SIG-M5 treated with dmso at 0.1 percent for 504 hours (cell line): Measurements from ENCODE around the gene TMPRSS3.

ENCODE experiments used
- DNase-seq: peaks from one replicate; lab custom pipeline; 2025; ENCODE audit not compliant: unreplicated experiment; lab: John Stamatoyannopoulos, UW

The TMPRSS3 gene

DNA sequence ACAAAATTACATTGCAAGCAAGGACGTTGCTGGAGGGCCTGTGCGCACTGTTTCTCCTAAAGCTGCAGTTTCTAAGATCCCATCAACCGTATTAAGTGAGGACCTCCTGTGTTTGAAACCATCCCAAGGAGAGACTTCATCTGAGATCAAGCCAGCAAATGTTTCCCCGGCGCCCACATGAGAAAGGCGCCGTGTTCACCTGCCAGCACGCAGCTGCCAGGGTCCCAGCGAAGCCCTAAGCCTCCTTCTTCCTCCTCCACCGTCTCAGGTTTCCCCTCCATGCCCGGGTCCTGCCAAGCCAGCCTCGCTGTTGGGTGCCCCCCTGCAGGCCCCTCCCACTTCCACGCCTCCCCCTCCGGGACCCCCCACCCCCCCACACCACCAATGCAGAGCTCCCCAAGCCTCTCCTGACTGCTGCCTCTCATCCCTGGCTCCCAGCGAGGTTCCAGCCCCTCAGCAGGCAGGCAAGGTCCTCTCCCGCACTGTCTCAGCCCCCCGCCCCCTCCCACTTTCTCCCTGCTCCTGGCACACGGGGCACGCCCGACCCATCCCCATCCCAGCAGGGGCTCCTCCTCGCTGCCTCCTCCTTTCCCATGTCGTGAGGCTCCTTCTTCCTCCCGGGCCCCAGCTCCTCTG, 20.9 kb downstream of the TMPRSS3 start:
- no peak for DNase-seq

DNA sequence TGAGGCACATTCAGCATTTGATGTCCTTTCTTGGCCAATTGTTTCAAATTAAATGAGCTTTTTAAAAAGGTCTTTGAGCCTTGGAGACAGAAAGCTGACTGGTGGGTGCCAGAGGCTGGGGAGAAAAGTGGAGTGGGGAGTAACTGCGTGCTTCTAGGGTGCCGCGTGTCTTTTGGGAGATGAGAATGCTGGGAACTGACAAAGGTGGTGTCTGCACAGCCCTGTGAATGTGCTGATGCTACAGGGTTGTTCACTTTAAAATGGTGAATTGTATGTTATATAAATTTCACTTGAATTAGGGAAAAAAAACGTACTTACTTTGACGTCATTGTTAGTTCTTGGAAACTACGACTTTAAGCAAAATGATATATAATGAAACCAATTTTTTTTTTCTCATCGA, 21.4 kb downstream of the TMPRSS3 start:
- no peak for DNase-seq

DNA sequence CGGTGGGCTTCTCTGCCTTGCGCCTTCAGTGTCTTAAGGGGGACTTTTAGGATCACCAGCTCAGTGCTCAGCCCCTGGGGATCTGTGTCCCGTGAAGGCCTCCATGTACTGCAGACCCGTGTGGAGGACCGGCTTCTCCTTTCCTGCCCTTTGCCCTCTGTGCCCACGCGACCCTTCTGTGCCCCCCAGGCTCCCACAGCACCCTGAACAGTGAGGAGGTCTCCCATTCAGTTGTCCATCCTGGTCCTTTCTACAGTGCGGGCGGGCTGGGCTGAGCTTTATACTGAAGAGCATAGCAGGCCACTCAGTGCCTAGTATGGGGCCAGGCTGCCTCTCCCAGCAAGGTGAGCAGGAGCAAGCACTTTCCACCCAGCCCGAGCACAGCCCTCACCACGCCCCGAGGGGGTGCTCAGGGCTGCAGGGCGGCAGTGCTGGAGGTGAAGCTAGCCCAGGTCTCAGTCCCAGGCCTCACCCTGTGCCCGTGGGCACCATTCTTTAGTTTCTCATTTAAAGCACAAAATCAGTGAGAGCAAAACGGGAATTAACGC, 21.9 kb downstream of the TMPRSS3 start:
- no peak for DNase-seq

DNA sequence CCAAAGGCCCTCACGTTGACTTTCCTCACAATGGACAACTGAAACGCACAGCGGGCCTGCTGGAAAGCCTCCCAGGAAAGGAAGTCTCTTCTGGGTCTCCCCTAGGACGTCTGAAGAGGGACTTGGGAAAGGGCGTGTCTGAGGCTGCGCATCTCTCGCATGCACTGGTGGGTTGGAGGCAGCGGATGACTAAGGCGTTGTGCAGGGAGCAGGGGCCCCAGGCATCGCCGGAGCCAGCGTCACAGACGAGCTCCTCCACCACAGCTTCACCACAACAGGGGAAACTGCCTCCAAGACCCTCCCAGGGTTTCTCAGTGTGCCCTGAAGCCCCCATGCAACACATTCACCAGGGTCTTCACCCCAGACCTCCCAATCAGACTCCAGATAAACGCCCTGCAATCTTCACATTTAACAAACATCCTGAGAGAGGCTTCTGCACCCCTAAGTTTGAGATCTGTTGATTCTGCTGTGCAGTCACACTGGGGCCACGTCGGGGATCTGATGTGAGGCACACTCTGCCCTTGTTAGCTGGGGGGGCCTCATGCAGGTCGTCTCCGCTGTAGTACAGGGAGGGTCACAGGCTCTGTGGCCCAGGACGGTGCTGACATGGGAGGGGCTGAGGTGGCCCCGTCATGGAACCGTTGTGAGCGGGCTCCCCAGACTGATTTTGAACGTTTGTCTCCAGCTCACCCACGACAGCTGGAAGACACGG, 22.5 kb downstream of the TMPRSS3 start:
- DNase-seq, result no peak

DNA sequence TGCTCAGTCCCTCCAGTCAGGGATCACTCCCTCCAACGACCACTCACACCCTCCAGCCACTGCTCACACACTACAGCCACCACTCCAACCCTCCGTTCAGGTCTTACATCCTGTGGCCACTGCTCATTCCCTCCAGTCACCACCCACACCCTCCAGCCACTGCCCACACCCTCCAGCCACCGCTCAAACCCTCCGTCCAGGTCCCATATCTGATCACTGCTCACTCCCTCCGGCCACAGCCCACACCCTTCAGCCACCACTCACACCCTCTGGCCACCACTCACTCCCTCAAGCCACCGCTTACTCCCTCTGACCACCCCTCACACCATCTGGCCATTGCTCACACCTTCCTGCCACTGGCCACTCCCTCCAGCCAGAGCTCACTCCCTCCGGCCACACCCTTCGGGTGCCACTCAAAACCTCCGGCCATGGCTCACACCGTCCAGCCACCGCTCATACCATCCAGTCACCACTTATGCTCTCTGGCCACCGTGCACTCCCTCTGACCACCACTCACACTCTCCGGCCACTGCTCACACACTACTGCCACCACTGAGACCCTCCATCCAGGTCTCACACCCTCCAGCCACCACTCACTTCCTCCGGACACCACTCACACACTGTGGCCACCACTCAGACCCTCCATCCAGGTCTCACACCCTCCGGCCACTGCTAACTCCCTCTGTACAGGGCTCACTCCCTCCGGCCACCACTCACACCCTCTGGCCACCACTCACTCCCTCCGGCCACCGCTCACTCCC, 24.8 kb downstream of the TMPRSS3 start:
- no peak for DNase-seq

DNA sequence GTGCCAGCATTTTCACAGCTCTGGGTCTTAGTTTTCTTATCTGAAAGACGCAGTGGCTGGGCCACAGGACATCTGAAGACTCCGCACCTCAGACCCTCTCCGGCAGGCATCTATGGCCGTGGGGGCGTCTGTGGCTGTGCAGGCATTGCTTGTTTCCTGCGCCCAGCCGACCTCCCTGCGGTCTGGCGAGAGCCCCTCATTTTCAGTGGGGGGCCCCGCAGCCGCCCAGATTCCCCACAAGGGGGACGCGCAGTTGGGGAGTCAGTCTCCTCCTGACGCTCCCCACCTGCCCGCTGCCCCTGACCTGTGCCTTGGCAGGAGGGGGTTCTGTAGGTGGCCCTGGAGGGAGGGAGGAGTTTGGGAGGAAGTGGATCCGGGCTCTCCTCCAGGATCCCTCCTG, 26.0 kb downstream of the TMPRSS3 start:
- no peak for DNase-seq

DNA sequence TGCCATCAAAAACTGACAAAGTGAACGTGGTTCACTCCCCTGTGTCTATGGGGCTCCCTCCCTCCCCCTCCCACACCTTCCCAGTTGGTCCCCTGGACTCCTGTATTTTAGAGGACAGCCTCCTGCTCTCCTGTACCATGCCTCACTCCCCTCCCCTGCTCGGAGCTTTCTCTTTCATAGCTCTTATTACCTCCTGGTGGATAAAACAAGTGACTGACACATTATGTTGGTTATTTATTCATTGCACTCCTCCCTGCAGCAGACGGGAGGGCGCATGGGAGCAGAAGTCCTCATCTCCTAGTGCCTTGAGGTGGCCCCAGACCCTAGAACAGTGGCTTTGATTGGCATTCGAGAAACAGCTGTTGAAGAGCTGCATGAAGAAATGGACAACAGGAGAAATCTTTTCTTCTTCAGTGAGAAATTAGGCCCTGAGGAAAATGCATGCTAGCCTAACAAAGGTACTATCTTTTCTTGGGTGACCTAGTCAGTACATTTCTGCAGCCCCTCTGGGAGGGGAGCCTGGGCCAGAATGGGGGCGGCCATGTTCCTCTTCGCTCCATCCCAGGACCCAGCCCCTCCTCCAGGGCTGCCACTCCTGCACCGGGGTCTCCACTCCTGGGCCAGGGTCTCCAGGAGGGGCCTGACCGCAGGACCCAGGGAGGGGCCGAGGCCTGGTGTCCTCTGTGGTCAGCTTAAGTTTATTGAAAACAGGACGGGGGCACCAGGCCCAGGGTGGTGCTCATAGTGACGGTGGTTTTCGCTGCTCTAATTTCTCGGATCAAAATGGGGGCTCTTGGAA, 28.3 kb downstream of the TMPRSS3 start:
- no peak for DNase-seq

DNA sequence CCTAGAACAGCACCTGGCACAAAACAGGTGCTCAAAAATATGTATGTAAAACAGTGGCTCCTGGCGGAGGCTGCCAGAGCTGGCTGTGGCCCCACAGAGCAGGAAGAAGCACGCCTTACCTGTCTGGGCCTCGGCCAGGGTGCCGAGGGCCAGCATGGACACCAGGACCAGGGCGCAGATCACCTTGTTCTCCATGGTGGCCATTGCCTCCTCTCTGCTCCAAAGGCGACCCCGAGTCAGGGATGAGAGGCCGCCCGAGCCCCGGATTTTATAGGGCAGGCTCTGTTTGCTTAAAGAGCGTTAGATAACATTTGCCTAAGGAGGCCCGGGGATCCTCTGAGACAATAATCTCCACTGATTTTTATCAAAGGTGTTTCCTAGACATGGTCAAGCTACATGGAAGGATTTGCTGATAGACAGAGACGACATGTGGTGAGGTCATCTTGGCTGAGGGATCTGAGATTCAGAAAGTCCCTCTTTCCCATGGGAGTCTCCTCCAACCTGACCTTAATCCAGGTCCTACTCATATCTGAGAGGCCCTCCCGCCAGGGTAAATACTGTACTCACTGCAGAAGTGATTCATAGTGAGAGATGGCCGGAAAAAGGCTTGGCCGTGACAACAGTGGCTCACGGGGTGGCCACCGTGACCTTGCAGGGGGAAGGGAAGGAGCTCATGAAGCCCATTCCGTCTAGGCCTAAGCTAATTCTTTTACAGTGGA, 29.4 kb downstream of the TMPRSS3 start, which contains the start of gene TFF1:
TFF1 (minus strand) TSS at position 244 of the 719 bp plus-strand sequence; CDS start at position 204, 40 bp downstream.
- no peak for DNase-seq

DNA sequence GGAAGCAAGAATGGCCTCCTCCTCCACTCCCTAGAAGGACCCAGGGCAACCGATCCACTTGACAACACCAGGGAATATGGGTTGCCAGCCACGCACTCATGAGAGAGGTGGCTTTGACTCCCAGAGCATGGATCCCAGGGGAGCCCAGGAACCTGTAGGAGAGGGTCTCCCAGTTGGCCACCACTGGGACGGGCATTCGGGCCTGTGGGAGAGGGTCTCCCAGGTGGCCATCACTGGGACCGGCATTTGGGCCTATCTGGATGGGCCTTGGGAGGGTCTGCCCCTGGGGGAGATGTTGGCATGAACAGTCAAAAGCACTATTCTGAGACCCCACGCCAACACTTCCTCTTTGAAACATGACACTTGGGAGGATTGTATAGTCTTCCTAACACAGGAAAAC, 30.1 kb downstream of the TMPRSS3 start:
- no peak for DNase-seq

DNA sequence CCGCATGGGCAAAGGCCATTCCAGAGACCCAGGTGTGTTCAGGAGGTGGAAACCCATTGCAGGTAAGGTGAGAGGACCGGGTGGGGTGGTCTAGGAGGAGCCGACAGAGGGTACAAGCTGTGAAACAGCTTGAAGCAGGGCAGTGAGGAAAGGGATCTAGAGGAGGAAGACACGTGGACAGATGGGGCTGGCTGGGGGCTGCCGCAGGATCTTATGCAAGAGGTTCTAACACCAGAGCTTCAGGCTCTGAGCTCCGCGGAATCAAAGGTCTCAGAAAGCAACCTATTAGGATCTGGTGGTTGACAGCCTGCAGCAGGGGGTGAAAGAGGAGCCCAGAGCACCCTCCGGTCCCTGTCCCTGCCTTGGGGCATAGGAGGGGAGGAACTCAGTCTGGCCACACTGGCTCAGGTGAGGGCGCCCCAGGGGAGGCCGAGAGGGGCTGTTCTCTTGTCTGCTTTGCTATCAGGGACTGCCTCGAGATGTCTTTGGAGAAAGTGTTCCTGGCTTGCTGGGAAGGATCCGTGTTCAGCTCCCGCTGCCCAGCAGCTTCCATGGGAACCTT, 31.5 kb downstream of the TMPRSS3 start:
- peak; percentile 41 for DNase-seq

DNA sequence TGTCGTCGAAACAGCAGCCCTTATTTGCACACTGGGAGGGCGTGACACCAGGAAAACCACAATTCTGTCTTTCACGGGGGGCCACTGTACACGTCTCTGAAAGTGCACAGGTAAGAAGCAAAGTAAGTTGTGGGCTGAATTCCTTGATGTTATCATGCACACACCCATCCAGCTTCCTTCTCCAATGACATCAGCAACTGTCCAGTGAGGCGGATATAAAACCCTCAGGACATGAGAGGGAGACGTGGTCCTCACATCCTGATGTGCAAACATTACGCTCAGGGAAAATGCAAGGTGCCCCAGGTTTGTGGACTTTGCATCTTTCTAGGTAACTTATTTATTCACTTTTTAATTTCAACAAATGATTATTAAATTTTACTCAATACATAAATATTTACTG, 32.5 kb downstream of the TMPRSS3 start:
- peak; percentile 53 for DNase-seq

DNA sequence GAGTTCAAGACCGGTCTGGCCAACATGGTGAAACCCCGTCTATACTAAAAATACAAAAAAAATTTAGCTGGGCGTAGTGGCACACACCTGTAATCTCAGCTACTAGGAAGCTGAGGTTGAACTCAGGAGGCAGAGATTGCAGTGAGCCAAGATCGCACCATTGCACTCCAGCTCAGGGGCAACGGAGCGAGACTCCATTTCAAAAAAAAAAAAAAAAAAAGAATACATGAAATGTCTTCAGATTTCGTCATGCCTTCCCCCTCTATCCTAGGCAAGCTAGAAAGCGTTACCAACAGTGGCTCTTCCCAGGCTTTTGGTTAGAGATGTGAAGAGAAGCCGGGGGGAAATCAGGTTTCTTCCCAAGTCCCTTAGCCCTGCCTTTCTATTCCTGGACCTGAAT, 33.2 kb downstream of the TMPRSS3 start:
- DNase-seq, result no peak

DNA sequence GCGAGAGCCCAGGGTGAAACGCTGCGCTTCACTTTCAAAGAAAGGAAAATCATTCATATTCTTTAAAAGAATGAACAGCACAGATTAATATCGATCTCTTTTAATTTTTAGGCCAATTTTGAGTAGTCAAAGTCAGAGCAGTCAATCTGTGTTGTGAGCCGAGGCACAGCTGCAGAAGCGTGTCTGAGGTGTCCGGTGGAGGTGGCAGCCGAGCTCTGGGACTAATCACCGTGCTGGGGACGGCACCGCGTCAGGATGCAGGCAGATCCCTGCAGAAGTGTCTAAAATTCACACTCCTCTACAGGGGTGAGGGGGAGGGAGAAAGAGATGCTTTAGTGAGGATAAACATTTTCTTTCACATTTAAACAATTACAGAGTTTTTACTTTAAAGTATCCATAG, 33.7 kb downstream of the TMPRSS3 start:
- no peak for DNase-seq

DNA sequence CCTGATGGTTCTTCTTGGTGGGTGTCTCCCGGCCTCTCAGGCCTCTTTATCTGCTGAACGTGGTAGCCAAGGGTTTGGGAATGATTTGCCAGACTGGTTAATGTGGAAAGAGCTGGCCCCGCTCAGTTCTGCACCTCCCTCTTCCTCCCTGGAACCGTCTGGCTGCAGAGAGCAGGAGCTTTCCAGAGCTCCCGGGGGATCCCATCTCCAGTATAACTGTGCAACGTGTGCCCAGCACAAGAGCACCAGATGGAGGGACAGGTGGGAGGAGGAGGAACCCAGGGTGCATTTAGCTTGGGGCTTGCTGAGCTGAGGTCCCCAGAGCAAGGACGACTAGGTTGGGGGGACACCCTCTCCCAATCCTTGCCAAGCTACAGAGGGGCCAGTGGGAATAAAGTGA, 34.6 kb downstream of the TMPRSS3 start:
- no peak for DNase-seq

DNA sequence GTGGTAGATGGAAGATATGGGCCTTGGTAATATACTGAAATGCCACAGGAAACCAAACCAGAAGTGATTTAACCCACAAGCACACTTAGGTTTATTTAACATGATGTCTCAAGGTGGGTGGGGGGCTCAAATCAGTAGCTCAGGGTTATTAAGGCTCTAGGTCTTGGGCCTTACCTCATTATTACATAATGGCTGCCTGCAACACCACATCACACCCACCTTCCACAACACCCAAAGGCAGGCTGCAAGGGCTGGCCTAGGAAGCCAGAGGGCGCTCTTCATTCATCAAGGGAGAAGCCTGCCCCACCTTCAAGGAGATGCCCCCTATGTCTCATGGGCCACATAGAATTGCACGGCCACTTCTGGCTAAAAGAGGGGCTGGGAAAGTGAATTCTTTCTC, 35.5 kb downstream of the TMPRSS3 start:
- no peak for DNase-seq

DNA sequence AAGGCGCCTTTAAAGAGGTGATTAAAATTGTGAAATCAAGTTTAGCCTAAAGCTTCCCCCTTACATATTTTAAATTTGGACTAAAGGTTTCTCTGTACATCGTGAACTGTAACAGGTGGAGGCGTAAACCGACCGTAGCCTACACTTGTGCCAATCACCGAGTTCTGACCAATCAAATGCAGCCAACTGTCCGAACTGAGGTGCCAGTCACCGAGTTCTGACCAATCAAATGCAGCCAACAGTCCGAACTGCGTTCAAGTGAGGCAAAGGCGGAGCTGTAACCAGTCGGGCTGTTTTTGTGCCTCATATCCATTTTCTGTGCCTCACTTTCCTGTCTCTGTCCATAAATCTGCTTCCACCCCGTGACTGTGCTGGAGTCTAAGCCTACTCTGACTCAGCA, 36.9 kb downstream of the TMPRSS3 start:
- DNase-seq, result no peak

DNA sequence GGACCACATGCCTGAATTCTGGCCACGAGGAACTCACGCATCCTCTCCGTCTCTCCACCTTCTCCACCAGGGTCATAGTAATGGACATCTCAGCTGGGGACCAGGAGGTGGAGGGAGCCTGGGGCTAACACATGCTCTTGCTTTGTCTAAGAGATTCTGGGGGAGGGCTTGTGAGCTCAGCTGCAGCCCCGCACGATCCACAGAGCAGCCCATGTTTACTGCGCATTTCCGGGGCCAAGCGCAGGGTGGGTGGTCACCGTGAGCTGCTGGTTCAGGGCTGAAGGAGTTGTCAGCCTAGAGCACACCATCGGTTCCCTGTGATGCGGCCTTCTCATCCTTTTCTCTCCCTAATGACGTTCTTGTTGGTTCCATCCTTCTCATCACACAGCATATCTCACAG, 37.6 kb downstream of the TMPRSS3 start:
- DNase-seq, result no peak

DNA sequence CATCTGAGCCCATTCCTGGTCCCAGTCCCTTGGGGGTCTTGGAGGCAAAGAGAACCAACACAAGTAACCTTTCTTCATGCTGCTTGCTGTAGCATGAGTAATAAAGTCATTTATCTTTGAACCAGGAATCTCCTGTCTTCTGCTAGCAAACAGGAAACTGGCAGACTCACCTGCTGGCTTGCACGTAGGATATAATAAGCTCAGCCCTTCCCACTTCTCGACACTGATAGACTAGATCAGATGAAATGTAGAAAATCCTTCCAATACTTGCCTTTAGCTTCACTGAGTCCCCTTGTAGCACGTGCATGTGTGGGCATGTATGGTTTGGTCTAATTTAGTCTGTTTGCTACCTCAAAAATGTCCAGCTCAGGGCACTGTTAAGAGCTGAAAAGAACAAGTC, 38.5 kb downstream of the TMPRSS3 start:
- no peak for DNase-seq

DNA sequence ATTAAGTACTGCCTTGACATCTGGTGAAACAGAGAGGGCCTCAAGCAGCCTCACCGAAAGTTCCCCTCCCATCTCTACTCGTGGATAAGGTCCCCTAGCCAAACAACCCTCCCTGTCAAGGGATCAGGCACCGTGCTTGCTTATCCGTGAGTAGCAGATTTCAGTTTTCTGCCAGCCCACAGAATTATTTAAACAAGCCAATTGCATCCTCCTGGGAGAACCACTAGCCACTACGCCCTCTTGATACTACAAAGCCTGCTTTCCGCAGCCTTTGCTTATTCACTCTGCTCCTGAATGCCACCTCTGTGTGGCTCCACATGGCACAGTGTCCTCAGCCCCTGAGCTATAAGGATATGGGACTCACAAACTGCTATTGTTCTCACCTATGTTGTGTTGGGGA, 39.2 kb downstream of the TMPRSS3 start:
- no peak for DNase-seq

DNA sequence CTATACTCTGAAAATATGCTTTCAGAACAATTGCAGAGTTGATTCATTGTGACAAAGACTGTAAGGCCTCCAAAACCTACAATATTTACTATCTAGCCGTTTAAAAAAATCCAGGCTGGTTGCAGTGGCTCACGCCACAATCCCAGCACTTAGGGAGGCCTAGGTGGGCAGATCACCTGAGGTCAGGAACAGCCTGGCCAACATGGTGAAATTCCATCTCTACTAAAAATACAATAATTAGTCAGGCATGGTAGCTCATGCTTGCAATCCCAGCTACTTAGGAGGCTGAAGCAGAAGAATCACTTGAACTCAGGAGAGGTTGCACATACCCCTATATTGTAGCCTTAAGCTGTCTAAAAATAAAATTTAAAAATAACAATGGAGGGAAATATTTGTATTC, 39.8 kb downstream of the TMPRSS3 start:
- DNase-seq, result no peak
